GM06990 (cell line): Measurements from ENCODE around the gene CITED2.

Experiments
- DNase-seq: peaks from one replicate; pipeline ENCODE4 v3.0.0-alpha.2; 2011; ENCODE audit not compliant: insufficient read length; ENCODE audit errors: extremely low read depth
- H3K27me3 ChIP-seq: replicated peaks from 2 replicates; pipeline ENCODE4 v1.6.0; 2011; ENCODE audit warnings: low read length; ENCODE audit not compliant: control insufficient read depth, insufficient read depth
- H3K36me3 ChIP-seq: 2 replicates; pipeline ENCODE4 v1.5.1; 2011; ENCODE audit warnings: low read length; ENCODE audit not compliant: control insufficient read depth, insufficient read depth
- H3K4me3 ChIP-seq: replicated peaks from 2 replicates; pipeline ENCODE4 v1.5.1; 2011; ENCODE audit warnings: low read depth, mild to moderate bottlenecking, control low read depth, low read length
- TF ChIP-seq, protein P1 (sequence below): IDR thresholded peaks from 2 replicates; pipeline ENCODE4 v1.5.1; 2011; ENCODE audit warnings: low read length, control low read depth, mild to moderate bottlenecking, inconsistent platforms; ENCODE audit not compliant: insufficient read depth, poor library complexity, severe bottlenecking

Gene CITED2

DNA sequence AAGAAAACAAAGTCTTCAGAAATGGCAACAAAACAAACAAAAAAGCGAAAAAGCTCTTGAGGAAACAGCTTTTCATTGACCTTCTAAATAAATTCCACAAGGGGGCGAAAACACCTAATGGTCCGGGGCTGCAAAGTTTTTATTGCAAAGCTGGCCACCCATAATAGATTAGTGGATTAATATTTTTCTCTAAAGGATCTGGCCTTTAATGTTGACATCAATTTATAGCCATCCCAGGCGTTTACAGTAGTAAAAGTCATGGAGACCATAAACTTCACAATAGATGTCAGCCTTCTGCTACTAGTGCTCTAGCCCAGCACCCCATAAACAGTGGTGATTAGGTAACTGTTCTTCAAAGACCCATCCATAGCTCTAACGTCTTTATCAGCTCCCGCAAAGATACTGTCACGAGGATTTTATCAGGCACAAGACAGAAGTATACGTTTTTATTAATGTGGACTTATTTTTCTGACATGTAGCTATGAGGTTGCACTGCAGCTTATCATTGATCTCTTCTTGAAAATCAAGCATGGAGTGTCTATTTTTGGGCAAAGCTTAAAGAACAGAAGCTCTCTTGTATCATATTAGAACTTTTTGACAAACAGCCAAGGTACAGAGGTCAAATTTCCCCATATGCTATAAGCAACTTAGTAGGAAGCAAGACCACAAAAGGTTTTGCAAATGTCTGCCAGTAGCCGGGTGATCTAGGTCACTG, 4.7 kb downstream of the CITED2 start:
- Histone ChIP-seq H3K27me3 (no peaks in the 10 kb centered on the region; the same call in 1 of the 2 replicates), H3K4me3 (no peak overlapping the region), H3K36me3 (no peaks in the 10 kb centered on the region)
- DNase-seq: no peak
- TF ChIP-seq, protein P1, sequence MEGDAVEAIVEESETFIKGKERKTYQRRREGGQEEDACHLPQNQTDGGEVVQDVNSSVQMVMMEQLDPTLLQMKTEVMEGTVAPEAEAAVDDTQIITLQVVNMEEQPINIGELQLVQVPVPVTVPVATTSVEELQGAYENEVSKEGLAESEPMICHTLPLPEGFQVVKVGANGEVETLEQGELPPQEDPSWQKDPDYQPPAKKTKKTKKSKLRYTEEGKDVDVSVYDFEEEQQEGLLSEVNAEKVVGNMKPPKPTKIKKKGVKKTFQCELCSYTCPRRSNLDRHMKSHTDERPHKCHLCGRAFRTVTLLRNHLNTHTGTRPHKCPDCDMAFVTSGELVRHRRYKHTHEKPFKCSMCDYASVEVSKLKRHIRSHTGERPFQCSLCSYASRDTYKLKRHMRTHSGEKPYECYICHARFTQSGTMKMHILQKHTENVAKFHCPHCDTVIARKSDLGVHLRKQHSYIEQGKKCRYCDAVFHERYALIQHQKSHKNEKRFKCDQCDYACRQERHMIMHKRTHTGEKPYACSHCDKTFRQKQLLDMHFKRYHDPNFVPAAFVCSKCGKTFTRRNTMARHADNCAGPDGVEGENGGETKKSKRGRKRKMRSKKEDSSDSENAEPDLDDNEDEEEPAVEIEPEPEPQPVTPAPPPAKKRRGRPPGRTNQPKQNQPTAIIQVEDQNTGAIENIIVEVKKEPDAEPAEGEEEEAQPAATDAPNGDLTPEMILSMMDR: peak; percentile 49

DNA sequence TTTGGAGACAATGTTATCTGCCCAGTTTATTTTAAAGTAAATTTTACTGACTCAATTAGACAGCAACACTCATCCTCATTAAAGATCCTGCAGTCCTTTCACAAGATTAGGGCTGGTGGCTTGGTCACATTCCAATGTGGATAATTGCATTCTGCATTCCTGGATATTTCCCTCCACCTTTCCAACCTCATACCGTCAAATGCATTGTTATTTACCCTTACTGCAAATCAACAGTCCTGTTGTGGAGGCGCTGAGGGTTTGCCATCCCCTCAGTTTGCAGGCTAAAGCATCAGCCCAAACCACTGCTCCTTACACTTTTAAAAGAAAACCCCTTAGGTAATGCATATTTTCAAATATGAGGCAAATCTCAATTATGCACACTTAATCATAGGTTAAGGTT, 5.4 kb downstream of the CITED2 start:
- TF ChIP-seq, protein P1: no peak
- no peak for DNase-seq
- Histone ChIP-seq H3K36me3 (no peaks in the 10 kb centered on the region), H3K27me3 (no peaks in the 10 kb centered on the region; the same call in 1 of the 2 replicates), H3K4me3 (no peak overlapping the region)

DNA sequence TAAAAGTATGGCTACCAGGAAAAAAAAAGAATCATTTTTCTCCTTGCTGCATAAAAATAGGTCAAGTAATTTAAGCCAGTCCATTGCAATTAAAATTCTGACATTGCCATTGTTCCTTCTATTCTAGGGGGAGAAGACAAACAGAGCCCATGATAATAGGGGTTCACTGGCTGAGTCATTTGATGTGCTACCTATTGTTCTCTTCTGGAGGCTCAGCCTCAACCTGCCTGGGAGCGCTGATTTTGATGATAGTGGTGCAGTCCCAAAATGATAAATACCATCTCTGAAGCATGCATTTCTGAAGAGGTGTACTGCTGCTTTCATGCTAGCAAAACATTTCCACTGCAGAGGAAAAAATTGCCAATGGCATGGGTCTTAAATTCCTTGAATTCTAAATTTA, 5.8 kb downstream of the CITED2 start:
- DNase-seq: no peak
- Histone ChIP-seq H3K27me3 (no peaks in the 10 kb centered on the region; the same call in 1 of the 2 replicates), H3K36me3 (no peaks in the 10 kb centered on the region), H3K4me3 (no peak overlapping the region)
- TF ChIP-seq, protein P1: no peak

GRCh38 chr6:139367810-139368351, 6.6 kb downstream of the CITED2 start:
- Histone ChIP-seq H3K36me3 (no peaks in the 10 kb centered on the region), H3K27me3 (no peaks in the 10 kb centered on the region; the same call in 1 of the 2 replicates), H3K4me3 (no peak overlapping the region)
- TF ChIP-seq, protein P1: no peak
- DNase-seq: no peak

GRCh38 chr6:139364982-139365379, 9.5 kb downstream of the CITED2 start:
- DNase-seq: no peak
- TF ChIP-seq, protein P1: no peak
- Histone ChIP-seq H3K36me3 (no peaks in the 10 kb centered on the region), H3K27me3 (no peaks in the 10 kb centered on the region; the same call in 1 of the 2 replicates), H3K4me3 (no peak overlapping the region)
